ENCODE measurements around the gene YPEL4. TPM values are rescaled to one million over a fixed set of nuclear protein-coding genes. Genes with fewer than 3 reads are reported as not detected.

Gene YPEL4
- total RNA-seq, 4 donors from 2014 or later: 0.31 to 0.68 (median 0.49) TPM

DNA sequence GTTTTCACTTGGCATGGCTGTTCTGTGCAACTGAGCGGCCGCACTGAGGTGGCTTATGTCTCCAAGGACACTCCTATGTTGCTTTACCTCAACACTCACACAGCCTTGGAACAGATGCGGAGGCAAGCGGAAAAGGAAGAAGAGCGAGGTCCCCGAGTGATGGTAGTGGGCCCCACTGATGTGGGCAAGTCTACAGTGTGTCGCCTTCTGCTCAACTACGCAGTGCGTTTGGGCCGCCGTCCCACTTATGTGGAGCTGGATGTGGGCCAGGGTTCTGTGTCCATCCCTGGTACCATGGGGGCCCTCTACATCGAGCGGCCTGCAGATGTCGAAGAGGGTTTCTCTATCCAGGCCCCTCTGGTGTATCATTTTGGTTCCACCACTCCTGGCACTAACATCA, 10.0 kb upstream of the YPEL4 start:
- H3K27ac ChIP-seq: no peak overlapping the region
- no peak for TF ChIP-seq POLR2A (IDR thresholded peaks at IDR 0.05)
- TF ChIP-seq, protein P1, sequence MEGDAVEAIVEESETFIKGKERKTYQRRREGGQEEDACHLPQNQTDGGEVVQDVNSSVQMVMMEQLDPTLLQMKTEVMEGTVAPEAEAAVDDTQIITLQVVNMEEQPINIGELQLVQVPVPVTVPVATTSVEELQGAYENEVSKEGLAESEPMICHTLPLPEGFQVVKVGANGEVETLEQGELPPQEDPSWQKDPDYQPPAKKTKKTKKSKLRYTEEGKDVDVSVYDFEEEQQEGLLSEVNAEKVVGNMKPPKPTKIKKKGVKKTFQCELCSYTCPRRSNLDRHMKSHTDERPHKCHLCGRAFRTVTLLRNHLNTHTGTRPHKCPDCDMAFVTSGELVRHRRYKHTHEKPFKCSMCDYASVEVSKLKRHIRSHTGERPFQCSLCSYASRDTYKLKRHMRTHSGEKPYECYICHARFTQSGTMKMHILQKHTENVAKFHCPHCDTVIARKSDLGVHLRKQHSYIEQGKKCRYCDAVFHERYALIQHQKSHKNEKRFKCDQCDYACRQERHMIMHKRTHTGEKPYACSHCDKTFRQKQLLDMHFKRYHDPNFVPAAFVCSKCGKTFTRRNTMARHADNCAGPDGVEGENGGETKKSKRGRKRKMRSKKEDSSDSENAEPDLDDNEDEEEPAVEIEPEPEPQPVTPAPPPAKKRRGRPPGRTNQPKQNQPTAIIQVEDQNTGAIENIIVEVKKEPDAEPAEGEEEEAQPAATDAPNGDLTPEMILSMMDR (IDR thresholded peaks at IDR 0.05 in 4 of 5, conservative IDR thresholded peaks at IDR 0.05 in 1 of 5): no peak

DNA sequence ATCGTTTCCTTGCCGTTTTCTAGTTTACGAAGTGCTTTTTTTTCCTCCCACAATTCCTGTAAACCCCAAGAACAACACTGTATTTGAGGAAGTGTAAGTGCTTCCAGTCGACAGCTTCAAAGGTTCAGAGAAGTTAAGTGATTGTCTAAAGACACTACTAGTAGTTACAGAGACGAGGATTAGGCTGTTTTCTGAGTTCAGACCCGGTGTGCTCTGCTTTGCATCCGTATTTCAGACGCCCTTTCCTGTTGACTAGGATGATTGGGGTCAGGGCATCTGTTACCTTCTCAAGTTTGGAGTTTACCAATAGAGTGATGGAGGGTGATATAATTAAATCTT, 8.3 kb upstream of the YPEL4 start:
- Histone ChIP-seq H3K4me3 (peak overlapping the region; percentile 62 to 92 (median 79)), H3K36me3 (peaks cover 0 to 37% of the 10 kb centered on the region in 2 donors), H3K27me3 (no peaks in the 10 kb centered on the region), H3K4me1 (peaks cover 8 to 23% of the 10 kb centered on the region in 2 donors), H3K9me3 (no peaks in the 10 kb centered on the region), H3K27ac (peak overlapping the region; percentile 84 to 94 (median 91))
- intact Hi-C loops (cut with DNase I; ENCODE audit: low total_unique reads): no loop called here
- TF ChIP-seq, protein P1 (IDR thresholded peaks at IDR 0.05 in 4 of 5, conservative IDR thresholded peaks at IDR 0.05 in 1 of 5): no peak
- TF ChIP-seq POLR2A (IDR thresholded peaks at IDR 0.05): no peak
- in situ Hi-C loops (cut with MboI; ENCODE audit: low sequenced_read_pairs in 4 of 4): loop anchor here in 1 of 4 donors (25.0 kb wide), 1 partner anchor 929 kb away; the partner anchor contains the start of genes LPXN and ZFP91
- ATAC-seq (peak in 1 of 2 donors; percentile 4), DNase-seq (no peak)

More for the DNA sequence above, 10.0 kb upstream of the YPEL4 start:
- no peak for DNase-seq
- Histone ChIP-seq H3K27me3 (no peaks in the 10 kb centered on the region), H3K9me3 (no peaks in the 10 kb centered on the region), H3K4me3 (no peak overlapping the region), H3K4me1 (peaks cover 8 to 23% of the 10 kb centered on the region in 2 donors), H3K36me3 (peaks cover 0 to 39% of the 10 kb centered on the region in 2 donors)
- intact Hi-C loops (cut with DNase I; ENCODE audit: low total_unique reads): no loop called here
- in situ Hi-C loops (cut with MboI; ENCODE audit: low sequenced_read_pairs in 4 of 4): loop anchor here in 1 of 4 donors (25.0 kb wide), 1 partner anchor 928 kb away; the partner anchor contains the start of genes LPXN and ZFP91
- no peak for ATAC-seq

DNA sequence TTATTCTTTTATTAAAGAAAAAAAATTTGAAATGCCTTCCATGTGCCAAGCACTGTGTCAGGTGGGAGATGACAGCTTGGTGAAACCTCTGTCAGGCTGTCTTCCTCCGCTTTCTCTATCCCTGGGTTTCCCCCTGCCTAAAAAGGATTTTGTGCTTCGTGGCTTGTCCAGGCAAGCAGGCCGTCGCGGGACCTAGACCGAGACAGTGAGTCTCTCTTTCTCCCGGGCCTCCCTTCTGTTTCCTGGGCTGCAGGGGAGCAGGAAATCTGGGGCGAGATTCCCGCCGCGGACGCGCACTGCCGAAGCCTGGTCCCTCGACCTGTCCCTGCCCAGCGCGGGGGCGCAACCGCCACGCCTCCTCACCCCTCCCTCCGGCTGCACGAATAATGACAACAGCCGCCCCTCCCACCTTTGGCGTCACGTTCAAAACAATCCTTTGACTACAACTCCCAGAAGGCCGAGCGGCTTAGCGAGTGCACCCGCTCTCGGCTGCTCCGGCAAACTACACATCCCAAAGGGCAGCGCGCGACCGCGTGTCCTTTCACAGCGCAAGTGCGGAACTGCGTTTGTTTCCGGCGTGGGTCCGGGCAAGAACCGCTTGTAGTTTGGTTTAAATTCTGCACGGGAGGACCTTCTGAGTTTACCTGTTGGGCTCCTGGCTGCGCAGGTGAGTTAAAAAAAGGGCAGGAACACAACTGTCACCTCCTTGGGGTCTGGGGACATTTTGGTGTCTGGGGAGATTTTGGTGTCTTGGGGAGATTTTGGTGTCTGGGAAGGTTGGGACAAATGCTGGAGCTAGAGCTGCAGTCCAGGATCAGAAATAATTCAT, 7.7 kb upstream of the YPEL4 start, which contains the start of gene CLP1:
Gene CLP1 (plus strand): TSS at position 569 of the 829 bp plus-strand sequence. CDS start 1,715 bp downstream, outside the sequence.
- H3K36me3 ChIP-seq: peaks cover 0 to 31% of the 10 kb centered on the region in 2 donors
- H3K4me3 ChIP-seq: peak within 1 kb of the TSS; percentile 62 to 92 (median 79)
- in situ Hi-C loops (cut with MboI; ENCODE audit: low sequenced_read_pairs in 4 of 4) (loop anchor here in 1 of 4 donors (25.0 kb wide), 1 partner anchor 930 kb away; the partner anchor contains the start of genes LPXN and ZFP91), intact Hi-C loops (cut with DNase I; ENCODE audit: low total_unique reads) (loop anchor here (1.0 to 2.0 kb wide), 3 partner anchors 10 to 127 kb away; partner anchors contain the start of genes MED19, TIMM10 and TMX2)
- ATAC-seq (peak; percentile 99), DNase-seq (peak; percentile 99)
- peak within 1 kb of the TSS; percentile 84 to 94 (median 91) for H3K27ac ChIP-seq
- peak; percentile 64 to 80 for TF ChIP-seq POLR2A (IDR thresholded peaks at IDR 0.05)
- TF ChIP-seq, protein P1 (IDR thresholded peaks at IDR 0.05 in 4 of 5, conservative IDR thresholded peaks at IDR 0.05 in 1 of 5): no peak
- H3K9me3 ChIP-seq: no peaks in the 10 kb centered on the region
- H3K4me1 ChIP-seq: peaks cover 8 to 23% of the 10 kb centered on the region in 2 donors
- no peaks in the 10 kb centered on the region for H3K27me3 ChIP-seq

DNA sequence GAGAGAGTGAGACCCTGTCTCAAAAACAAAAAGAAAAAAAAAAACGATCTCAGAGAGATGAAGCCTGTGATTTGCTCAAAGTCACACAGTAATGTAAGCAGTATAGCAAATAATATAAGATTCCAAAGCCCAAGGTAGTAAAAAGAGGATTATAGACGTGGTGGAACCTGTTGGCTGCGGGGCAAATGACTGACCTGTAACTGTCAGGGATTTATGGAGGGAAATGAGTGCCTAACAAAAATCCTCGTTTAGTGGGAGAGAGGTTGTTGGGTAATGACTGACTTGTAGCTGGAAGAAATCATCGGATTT, 7.1 kb upstream of the YPEL4 start:
- DNase-seq (no peak), ATAC-seq (peak; percentile 4 to 6)
- no peaks in the 10 kb centered on the region for H3K9me3 ChIP-seq
- H3K4me3 ChIP-seq: peak overlapping the region; percentile 62 to 79 (median 72)
- H3K27ac ChIP-seq: peak overlapping the region; percentile 84 to 94 (median 91)
- in situ Hi-C loops (cut with MboI; ENCODE audit: low sequenced_read_pairs in 4 of 4) (loop anchor here in 1 of 4 donors (25.0 kb wide), 1 partner anchor 930 kb away; the partner anchor contains the start of genes LPXN and ZFP91), intact Hi-C loops (cut with DNase I; ENCODE audit: low total_unique reads) (loop anchor here (1.0 to 2.0 kb wide), 3 partner anchors 10 to 126 kb away; partner anchors contain the start of genes MED19, TIMM10 and TMX2)
- H3K27me3 ChIP-seq: peaks cover 0 to 4% (median 0%) of the 10 kb centered on the region in 3 donors
- TF ChIP-seq, protein P1 (IDR thresholded peaks at IDR 0.05 in 4 of 5, conservative IDR thresholded peaks at IDR 0.05 in 1 of 5): no peak
- TF ChIP-seq POLR2A (IDR thresholded peaks at IDR 0.05): no peak
- H3K4me1 ChIP-seq: peaks cover 8 to 23% of the 10 kb centered on the region in 2 donors
- H3K36me3 ChIP-seq: peaks cover 0 to 26% of the 10 kb centered on the region in 2 donors
